Heart left ventricle (tissue), 13 donors: Measurements from ENCODE around the gene PADI4.

Experiments
- CTCF ChIP-seq, 12 donors: fragments of 200-600 bp; sonication (generic) in 4 of 12; IDR thresholded peaks; one replicate each; pipeline versions ENCODE4 v1.5.0 to v1.8.0; 2018 to 2022; ENCODE audit warnings: antibody characterized with exemption in 12 of 12, mild to moderate bottlenecking in 5 of 12
- POLR2A ChIP-seq, 2 donors: fragments of 450-650 bp; IDR thresholded peaks; one replicate each; pipeline ENCODE4 v1.6.1; 2017; ENCODE audit warnings: antibody characterized with exemption in 2 of 2, mild to moderate bottlenecking in 2 of 2, moderate library complexity in 2 of 2
- donor health status: ischemic (EF 13 %, LVEDD 7.1; RV severe dilation, severe dysfunction).
- donor health status: DM: no; HTN: yes; CAD: no.
- donor health status: DM: no; HTN: no; CAD: no.
- donor health status: ischemic (EF 25% LVEDD 6.9; RV normal size, moderate dysfunction).
- donor health status: ischemic (EF 25% LVEDD 5.7; RV mildly dilated, moderate dysfunction).
- donor health status: ischemic (EF 35%, LVEDD 5.7; RV mildly dilated, moderate dysfunction).
- donor health status: nonischemic (EF 11% LVEDD 7.7; RV severe dilation, severe dysfunction).
- donor health status: DM: yes; HTN: yes; CAD: no.
- donor health status: PGD.
- donor health status: ischemic (EF 29% LVEDD 5.4; RV normal size, mild dysfunction).
- donor health status: nonischemic (EF 23%, LVEDD 6.1; RV moderate dilation, normal function).

- no peak for TF ChIP-seq POLR2A (IDR thresholded peaks at IDR 0.05)
- no peak for TF ChIP-seq CTCF (IDR thresholded peaks at IDR 0.05)
Observed at GRCh38 chr1:17328855-17329254, 20.9 kb downstream of the PADI4 start.
